ENCODE results near the gene PTPRG.

The PTPRG gene

DNA sequence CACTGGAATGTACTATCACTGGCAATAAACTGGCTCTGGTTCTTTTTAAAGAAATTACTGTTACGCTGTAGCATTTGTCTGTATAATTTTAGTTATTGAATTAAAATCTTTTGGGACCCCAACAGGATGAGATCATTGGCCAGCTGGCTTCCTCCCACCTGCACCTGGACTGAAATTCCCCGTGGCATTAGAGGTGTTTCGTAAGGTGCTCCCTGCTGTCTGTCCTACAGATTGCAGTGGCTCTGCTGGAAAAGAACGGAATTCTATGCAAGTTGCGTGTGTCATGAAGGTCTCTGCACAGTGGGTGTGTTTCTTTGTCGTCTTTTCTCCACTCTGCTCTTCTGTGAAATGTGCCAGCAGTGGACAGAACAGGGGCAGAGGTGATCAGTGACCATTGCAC lies 383.4 kb downstream of the PTPRG start:
- no peak for DNase-seq

DNA sequence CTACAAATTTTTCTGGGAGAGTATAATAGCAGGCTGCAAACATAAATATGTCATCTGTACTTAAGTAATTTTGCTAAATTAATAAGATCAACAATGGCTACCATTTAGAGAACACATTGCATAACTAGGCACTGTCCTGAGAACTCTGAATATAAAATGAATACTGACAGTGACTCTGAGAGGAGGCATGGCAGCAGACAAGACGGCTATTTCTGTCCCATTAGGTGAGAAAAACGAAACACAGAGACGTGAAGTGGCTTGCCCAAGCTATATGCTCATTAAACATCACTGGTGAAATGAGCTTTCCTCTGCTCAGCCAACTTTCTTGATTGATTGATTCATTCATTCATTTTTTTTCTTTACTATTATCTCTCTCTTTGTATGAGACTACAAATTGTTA lies 384.3 kb downstream of the PTPRG start:
- no peak for DNase-seq

DNA sequence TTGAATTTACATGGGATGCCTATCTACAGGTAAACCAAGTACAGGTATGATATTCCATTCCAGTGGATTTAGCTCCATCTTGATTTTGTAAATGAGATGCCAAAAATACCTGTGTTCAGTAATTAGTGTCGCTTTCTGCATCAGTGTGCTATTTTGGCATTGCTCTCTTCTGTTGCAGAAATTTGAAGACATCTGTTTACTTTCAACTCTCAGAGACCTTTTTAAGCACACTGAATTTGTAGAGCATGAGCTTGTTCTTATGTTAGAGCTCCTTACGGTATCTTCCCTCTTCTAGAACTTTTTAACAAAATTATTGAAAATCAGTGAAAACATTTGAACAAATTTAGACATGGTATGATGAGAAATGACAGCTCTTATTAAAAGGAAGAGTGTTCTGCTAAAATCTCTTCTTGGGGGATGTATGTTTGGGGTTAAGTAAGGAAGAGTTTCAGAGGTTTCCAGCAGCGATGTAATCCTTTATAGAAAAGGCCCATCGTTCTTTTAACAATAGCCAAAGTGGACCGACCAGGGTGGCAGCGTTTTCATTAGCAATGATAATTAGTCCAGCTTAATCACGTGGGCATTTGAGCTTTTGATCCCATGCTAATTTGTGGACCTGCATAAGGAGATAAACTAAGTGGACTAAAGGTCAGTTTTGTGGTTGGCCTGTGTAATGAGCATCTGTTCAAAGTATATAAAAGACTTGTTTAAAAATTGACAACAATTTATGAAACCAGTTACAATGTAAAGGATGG lies 385.4 kb downstream of the PTPRG start:
- DNase-seq, result no peak

DNA sequence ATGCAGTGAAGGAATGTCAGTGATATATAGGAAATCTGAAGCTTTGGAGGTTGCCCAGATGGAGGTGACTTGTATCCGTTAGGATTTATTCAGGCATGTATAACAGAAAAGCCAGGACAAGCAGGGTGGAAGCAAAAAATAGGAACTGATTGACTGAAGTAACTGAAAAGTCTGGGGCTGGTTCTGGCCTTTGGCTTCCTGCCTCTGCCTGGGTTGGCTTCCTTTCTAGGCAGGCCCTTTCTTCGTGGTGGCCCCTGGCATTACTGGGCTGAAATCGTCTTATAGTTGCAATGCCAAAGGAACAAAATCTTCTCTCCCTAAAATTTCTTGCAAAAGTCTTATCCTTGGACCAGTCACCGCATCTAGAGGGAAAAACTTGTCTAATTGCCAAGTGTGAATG lies 386.1 kb downstream of the PTPRG start:
- DNase-seq, result no peak

DNA sequence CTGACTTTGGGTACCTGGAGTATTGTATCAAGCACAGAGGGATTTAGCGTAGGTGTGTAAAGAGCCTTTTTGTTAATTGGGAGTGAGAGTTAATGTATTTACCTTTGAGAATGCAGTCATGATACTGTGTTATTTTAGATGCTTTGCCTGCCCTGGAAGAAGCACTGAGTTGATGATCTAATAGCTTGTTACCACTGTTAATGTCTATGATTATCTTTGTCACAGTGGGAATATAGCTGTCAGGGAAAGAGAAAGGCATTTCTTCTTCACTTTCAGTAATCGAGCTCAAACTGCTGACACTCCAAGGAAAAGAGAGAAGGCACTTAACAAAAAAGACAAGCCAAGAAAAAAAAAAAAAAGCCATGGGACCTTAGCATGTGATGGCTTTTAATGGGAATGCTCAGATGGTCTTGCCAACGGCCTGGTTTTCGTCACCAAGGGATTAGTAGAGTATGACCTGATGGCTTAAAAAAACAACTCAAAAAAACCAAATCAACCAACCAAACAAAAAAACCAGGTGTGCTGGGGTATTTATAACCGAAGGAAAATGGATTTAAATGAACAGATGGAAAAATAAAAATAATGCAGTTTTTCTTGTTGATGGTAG lies 387.4 kb downstream of the PTPRG start:
- no peak for DNase-seq

DNA sequence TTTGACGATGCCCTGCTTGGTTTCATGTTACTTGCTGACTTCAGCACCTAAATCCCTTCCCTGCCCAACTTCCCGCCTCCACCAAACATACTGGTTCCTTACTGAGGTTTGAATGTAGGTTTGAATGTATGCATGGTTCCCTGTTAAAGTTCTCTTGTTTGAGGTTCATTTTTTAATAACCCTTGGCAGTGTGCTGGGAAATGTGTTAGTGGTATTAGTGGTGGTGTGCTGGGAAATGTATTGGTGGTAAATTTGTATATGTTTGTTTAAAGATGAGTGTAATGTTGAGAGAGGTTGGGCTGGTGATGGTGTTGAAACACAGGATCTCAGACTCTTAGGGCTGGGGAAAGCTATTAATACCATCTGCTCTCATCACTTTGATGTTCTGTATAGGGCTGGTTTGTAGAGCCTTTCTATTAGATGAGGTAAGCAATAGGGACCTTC lies 392.7 kb downstream of the PTPRG start:
- no peak for DNase-seq

DNA sequence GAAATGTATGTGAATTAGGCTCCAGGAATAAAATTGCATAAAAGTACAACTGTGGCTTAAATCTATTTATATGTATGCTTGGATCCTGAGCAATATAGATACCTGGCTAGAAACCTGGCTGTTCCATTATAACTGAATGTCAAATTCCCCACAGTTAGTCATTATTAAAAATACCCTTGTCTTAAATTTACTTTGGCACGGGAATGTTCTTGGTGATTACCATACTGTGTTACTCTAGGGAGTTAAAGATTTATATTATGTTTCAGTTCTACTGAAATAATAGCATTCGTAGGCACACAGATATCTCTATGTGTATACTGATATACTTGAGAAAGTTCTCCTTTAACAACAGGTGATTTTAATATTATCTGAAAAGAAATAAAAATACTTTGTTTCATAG lies 394.1 kb downstream of the PTPRG start:
- DNase-seq, result no peak

DNA sequence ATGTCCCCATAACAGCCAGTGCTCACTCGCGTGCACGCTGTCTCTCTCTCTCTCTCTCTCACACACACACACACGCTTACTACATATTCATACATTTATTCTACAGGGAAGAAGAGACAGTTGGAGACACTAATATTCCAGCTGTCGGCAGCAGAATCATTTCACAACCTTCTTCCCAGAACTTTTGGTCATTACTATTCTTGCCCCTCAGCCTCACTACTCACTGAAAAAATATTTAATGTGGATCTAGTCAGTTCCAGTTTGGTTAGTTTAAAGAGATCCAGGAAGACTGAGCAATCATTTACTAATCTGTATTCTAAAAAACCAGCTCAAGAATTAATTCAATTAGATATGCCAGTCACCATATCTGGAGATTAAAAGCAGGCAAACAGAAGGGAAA lies 394.9 kb downstream of the PTPRG start:
- DNase-seq, result no peak

DNA sequence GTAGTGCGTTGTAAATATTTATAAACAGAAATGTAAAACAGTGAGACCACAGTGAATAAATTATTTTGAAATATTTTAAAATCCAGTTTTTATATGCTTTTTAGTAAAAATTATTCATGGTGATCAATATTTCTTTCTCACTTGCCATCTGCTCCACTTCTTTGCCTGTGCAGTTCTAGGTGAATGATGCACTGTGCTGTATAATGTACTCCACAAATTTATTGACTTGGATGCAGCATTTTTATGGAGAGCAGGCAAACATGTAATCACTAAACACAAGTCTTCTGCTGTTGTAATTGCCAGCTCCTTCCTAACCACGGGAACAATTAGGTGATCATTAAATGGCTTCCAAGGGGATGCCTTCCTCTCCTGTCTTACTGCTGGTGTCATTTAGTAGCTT lies 395.9 kb downstream of the PTPRG start:
- no peak for DNase-seq

DNA sequence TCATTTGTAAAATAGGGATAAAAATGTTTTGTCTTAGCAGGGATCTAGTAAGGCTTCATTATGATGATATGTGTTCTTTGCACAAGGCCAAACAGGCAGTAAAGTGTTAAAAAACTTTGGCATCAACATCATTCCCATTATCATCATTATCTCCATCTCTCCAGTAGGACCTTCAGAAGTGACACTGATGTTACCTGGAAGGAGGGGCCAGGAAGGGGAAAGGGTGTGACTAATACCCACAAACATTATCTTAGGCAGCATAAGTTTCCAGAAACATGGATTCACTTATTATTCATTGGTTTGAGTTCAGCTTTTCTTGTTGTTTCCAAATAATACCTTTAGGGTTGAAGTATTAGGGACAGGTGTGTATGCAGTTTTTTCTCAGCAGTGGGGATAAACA lies 399.6 kb downstream of the PTPRG start:
- DNase-seq, result no peak

DNA sequence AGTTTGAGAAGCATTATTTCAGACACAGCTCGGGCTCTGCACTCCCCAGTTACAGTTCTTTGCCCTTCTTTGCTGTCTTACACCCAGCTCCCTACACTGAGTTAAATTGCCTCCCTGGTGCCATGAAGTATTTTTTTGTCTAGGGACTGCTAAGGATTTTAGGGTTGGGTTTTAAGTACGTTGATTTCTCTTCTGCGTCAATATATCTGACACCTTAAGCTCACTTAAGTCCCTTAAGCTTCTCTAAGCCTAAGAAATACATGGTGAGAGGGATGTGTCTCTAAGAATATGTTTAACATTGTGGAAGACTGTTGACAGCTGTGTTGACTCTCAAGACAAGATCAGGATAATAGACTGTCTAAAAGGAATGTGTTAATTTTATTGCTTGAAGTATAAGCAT lies 400.5 kb downstream of the PTPRG start:
- DNase-seq, result no peak

DNA sequence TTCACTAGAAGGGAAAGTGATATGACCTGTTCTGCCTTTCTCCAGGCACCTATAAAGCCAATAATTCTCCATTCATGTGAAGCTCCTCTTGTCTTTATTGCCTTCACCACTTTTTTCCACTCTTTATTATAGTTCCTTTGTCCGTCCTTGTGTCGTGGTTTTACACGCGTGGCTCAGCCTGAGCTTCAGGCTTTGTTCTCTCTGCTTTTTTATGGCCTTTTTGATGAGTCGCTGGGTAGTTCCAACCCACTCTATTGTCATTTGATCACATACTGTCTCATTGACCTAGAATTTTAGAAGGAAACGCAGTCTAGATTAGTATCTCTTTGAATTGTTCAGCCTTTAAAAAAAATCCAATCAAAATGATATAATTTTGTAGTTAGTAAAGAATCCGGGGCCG lies 403.2 kb downstream of the PTPRG start:
- DNase-seq, result no peak

DNA sequence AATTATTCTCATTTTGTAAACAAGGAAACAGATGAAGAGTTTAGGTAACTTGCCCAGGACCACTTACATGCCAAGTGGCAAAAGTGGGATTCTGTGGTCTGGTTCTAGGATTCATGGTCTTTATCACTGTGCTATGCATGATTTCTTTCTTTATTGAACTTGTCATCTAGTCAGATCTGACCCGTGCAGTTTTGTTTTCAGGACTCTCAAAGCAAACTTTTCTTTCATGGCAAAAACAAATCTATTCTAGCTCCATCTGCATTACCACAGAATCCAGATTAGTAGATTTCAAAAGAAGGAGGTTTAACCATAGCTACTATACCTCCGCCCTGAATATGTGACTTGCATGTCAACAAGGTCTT lies 404.4 kb downstream of the PTPRG start:
- no peak for DNase-seq

DNA sequence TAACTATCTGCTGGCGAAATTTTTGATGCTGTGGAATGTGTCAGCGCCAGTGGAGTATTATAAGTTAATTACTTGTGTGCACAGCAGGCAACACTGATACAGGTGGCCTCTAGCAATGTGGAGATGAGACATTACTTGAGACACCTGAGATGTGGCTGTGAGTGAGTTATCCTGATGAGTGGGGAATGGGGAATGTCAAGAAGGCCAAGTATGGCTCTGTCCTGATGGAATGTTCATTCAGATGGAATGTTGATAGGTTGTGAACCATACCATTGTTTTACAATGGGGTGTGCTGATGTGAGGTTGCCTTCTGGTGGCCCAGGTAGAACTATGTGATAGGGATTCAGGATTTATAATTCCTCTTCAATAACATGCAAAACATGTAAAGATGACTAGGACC lies 404.8 kb downstream of the PTPRG start:
- no peak for DNase-seq

DNA sequence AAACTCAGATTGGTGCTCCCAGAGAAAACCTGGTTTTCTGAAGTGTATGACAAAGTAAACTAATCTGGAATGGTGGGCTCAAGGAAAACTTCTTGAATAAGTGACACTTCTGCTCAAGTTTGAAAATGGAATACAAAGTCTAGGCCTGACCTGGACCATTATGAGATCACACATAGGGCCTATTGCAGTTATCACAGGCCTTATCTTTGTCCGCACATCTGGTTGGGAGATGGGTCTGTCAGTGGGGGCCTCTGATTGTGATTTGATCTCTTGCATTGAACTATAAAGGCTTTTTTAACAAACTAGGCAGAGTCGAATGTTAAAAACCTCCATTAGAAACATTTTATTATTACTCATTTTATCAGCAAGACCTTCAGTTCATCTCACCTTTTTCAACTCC lies 405.6 kb downstream of the PTPRG start:
- no peak for DNase-seq

DNA sequence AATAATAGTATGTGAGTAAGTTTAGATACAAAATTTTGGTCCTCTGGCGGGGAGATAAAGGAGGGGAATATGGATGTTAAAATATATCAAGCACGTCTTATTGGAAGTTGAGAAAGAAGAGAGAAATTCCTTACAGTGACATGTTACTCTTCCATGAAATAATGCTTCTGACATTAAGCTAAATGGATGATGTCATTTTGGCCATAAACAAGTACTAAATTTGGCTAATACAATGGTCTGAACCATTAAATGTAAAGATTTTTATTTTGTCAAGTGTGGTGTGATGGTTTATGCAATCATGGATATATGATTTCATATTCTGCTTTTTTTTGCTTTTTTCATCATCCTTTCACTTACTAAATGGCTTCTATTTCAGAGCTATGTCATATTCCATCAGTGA lies 406.6 kb downstream of the PTPRG start:
- DNase-seq, result no peak

DNA sequence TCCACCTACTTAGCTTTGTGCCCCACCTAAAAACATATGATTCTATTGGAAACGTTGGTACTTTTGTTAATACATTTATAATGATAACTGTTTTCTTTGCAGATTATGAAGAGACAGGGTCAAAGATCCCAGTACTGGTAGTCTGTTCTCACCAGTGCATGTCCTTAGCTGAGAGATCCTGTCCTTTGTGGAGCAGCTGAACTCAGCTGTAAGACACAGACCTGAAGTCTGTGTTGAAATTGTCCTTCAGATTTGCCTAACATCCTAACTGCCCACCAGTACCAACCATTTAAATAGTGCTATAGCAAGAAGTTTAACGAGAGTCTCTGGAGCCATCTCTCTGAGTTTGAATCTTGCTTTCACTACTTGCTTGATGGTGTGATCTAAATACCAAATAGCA lies 413.3 kb downstream of the PTPRG start:
- DNase-seq, result no peak

DNA sequence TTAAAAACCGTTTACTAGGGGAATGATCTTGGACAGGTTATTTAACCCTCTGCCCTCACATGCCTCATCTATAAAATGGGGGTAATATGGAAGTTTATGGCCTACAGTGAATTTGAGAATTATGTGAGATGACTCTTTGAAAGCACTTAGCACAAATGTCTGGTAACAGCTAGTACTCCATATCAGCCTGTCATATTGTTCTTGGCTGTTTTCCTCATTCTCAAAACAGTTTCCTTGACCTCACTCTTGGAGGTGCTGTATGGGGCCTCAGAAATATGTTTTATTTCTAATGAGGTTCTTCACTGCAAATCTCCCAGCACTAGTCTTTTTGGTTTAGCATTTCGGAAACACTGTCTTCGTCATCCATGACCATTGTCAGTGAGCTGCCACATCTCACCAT lies 413.8 kb downstream of the PTPRG start:
- no peak for DNase-seq

DNA sequence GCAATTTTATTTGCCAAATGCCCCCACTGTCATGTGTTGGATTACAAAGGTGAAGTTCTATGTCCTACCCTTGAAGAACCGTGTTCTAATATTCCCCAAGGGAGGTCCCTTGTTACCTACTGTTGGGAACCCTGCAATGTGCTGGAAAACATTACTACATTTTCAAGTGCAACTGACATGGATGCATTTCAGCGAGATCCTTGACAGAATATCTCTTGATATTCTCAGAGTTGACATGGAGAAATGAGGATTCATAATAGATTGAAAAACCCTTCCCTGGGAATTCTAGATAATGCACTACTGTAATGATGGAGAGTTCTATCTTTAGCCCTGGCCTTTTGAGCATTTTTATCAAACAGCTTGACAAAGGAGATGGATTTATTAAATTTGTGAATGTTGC lies 414.6 kb downstream of the PTPRG start:
- DNase-seq, result no peak

DNA sequence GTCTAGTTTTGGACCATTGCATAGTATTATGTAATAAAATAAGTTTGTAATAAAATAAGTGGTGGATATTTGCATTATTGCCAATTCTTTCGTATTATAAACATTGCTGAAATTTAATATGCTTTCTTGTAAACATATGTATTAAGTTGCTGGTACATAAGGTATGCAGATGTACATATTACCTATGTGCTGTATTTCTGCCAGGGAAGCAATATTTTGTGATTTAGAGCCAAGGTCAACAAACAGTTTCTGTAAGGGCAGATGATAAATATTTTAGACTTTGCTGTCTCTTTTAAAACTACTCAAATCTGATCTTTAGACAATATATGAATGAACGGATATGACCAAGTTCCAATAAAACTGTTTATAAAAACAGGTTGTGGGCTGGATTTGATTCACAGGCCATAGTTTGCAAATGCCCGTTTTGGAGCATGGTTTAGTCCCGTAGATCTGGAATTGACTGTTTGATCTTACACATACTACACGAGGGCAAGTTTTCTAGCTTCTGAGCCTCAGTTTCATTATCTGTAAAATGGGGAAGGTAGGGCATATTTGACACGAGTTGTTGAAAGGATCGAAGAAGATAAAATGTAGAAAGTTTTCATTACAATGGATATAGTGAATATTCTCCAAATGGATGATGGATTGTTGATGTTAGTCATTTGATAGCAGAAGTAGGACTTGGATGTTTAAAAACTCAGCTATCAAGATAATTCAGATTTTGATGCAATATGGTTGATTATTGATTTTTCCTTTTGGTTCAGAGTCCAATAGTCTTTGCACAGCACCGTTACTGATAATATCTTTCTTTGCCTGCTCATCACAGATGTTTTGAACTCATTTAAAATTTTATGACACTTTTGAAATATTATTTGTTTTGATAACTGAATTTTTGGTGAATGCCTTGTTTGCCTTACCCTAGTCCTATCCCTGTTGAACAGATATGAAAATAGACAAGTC lies 417.4 kb downstream of the PTPRG start:
- no peak for DNase-seq

DNA sequence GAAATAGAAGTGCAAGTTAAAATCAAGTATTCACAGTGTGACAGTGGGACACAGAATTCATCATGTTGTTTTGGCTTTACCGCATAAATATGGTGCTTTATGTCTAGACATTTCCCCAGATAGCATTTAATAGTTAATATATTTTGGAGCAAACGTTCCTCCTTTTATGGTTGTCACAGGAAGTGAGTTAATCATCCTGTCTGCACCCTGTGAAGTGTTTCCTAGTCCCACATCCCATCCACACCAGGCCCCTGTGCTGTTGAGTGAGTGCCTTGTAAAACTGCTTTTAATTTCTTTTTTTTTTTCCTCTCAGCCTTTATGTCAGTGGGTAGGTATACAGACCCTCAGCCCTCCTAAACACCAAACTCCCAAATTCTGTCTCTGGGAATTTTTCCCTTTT lies 418.3 kb downstream of the PTPRG start:
- DNase-seq, result no peak

DNA sequence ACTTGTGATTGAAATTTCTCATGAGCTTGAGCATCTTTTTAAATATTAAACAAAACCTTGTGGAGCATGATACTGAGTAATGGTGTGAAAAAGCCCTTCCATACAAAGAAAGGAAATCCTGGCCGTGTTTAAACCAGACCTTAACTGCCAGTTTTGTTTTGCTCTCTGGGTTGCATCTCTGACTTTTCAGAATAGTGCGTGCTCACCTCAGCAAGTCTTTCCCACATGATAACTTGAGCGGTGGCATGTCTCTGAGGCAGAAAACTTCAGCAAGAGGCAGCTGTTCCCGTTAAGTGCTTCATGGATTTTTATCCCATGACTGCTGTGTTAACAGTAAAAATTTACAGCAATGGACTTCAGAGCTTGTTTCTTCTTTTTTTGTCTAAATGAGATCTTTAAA lies 418.7 kb downstream of the PTPRG start:
- no peak for DNase-seq

DNA sequence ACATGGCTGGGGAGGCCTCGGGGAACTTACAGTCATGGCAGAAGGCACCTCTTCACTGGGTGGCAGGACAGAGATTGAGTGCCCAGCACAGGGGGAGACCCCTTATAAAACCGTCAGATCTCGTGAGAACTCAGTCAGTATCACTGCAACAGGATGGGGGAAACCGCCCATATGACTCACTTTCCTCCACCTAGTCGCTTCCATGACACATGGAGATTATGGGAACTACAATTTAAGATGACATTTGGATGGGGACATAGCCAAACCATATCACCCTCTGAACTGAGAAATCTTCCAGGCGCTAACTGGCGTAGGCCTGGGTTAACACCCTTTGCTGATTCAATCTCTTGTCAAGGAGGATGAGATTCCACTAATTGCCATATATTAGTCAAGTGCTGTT lies 419.7 kb downstream of the PTPRG start:
- no peak for DNase-seq

DNA sequence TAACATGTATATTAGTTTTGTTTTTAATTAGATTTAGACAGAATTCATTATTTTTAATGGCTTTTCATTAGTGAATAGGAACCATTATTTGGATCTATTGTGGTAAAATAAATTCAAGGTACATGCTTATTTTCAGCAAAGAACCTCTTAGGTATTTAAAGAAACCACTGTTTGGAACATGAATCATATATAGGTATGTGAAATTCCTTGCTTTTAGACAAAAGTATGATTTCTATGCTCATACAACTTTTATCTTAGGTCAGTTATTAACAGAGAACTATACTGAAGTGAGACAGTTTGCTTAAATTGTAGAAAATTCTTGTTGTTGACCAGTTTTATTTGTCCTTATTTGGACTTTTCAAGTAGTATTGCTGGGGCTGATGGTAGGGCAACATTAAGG lies 422.1 kb downstream of the PTPRG start:
- DNase-seq, result no peak
